Glomerular visceral epithelial cell (primary cell): ENCODE results near the gene PSEN1.
A peak's percentile ranks its signal among the peaks of the same experiment; 100 is the strongest.

Source experiments
- DNase-seq: peaks from one replicate; pipeline ENCODE4 v3.0.0-alpha.2; 2016; ENCODE audit errors: extremely low spot score

Gene PSEN1

GRCh38 chr14:73217411-73217810 is 81.1 kb downstream of the PSEN1 start:
- no peak for DNase-seq

- no peak for DNase-seq
Measured at GRCh38 chr14:73220061-73220460, 83.8 kb downstream of the PSEN1 start.

GRCh38 chr14:73220634-73221033 is 84.3 kb downstream of the PSEN1 start:
- DNase-seq, result no peak

GRCh38 chr14:73221945-73222344 is 85.6 kb downstream of the PSEN1 start:
- no peak for DNase-seq

- no peak for DNase-seq
Measured at GRCh38 chr14:73223049-73223448, 86.7 kb downstream of the PSEN1 start.

GRCh38 chr14:73225496-73225895 is 89.2 kb downstream of the PSEN1 start:
- no peak for DNase-seq

- DNase-seq, result peak; percentile 98
Measured at GRCh38 chr14:73227812-73228781, 91.8 kb downstream of the PSEN1 start.

- DNase-seq, result no peak
Measured at GRCh38 chr14:73230051-73230450, 93.7 kb downstream of the PSEN1 start.

GRCh38 chr14:73231981-73232851 is 95.9 kb downstream of the PSEN1 start:
- peak; percentile 54 for DNase-seq

- DNase-seq, result no peak
Measured at GRCh38 chr14:73232984-73233383, 96.7 kb downstream of the PSEN1 start.

- no peak for DNase-seq
Measured at GRCh38 chr14:73233564-73233963, 97.3 kb downstream of the PSEN1 start.

- DNase-seq, result no peak
Measured at GRCh38 chr14:73234029-73234428, 97.7 kb downstream of the PSEN1 start.

GRCh38 chr14:73234586-73235394 is 98.5 kb downstream of the PSEN1 start:
- no peak for DNase-seq

- no peak for DNase-seq
Measured at GRCh38 chr14:73235531-73236155, 99.3 kb downstream of the PSEN1 start.

GRCh38 chr14:73236157-73236556 is 99.8 kb downstream of the PSEN1 start:
- no peak for DNase-seq

- DNase-seq, result no peak
Measured at GRCh38 chr14:73236752-73237218, 100.5 kb downstream of the PSEN1 start.

- peak; percentile 72 for DNase-seq
Measured at GRCh38 chr14:73237219-73237785, 101.0 kb downstream of the PSEN1 start, which contains the start of gene PAPLN. TSS of gene PAPLN (plus strand) at chr14:73237506. CDS start at chr14:73239779, 2,273 bp downstream.

GRCh38 chr14:73237786-73238423 is 101.6 kb downstream of the PSEN1 start:
- DNase-seq, result no peak

GRCh38 chr14:73238424-73238852 is 102.1 kb downstream of the PSEN1 start:
- peak; percentile 91 for DNase-seq

- DNase-seq, result no peak
Measured at GRCh38 chr14:73238941-73239340, 102.6 kb downstream of the PSEN1 start.
